Bone marrow (tissue), 2 donors: Measurements from ENCODE around the gene REEP5.
"Not testable (repeated sequence)": the region's sequence is repeated elsewhere in the genome, so short reads cannot be mapped to it uniquely, and the experiment has no call there.

Experiments used
- DNase-seq, 2 donors: peaks; one replicate each; lab custom pipeline; 2025; lab: John Stamatoyannopoulos, UW

REEP5 gene

DNA sequence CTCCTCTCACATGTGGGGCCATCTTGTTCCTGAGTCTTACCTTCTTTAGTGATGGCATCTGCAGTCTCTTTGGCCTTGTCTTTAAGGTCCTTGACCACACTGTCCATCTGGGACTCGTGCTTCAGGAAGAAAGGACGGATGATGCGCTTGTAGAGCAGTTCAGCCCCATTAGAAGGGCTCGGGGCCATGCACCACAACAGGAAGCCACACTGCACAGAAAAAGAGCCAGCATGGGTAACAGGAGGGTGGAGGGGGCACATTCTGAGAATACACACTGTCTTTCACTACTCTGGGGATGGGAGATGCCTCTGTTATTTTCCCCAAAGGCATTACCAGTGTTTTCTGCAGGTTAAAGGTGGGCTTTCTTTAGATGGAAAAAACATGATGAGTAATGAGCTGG lies 35.1 kb downstream of the REEP5 start:
- no peak for DNase-seq

DNA sequence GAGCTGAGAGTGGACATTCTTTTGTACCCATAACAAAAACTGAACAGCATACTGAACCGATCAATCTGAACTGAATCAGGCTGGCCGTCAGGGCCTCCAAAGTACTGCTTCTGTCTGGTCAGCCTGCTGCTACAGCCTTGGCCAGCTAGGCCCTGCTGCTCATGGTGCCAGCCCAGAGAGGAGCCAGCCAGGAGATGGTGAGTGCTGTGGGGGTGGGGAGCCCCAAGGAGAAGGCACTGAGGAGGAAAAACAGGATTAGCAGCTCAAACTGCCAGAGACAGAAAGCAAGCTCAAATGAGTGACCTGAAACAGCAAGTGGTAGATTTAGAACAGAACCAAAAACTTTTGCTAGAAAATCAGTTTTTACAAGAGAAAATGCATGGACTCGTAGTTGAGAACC lies 37.0 kb downstream of the REEP5 start:
- no peak for DNase-seq

DNA sequence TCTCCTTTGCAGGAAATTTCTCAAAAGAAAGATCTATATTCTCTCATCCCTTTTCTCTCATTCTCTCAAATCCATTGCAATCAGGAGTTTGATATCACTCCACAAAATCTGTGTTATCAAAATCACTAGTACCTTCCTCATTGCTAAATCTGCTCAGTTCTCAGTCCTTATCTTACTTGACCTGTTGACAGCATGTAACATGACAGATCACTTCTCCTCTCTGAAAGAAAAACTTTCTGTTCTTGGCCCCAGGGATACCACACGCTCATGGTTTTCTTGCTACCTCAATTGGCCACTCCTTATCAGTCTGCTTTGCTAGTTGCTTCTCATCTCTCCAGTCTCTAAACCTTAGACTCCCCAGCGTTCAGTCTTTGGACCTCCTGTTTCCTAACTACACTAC lies 38.8 kb downstream of the REEP5 start:
- DNase-seq = no peak

DNA sequence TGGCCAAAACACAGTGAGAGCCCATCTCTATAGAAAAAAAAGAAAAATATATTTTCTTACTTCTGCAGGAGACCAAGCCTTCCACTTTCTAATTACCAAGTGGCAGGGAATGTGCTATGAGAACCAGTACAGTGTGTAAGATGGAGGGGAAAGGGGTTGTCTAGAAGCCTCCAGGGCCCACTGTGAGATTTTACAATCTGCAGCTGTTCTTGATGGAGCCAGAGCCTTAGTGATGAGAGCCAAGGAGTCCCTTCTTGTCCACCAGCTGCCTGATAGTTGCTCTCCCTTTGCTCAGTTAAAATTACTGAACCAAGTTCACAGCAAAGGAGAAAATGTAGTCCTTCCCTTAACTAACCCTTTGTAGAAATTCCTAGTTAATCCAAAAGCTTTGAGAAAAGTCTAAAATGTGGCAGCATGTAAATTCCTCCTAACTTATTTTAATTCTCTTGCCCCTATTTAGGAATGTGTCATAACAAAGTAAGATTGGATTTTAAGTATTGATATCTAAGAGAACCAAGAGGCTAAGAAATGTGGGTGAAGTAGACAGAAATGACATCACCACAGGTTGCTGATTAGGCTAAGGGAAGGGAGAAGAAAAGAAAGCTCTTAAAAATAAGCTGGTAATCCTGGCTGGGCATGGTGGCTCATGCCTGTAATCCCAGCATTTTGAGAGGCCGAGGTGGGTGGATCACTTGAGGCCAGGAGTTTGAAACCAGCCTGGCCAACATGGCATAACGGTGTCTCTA lies 41.6 kb downstream of the REEP5 start:
- no peak for DNase-seq

DNA sequence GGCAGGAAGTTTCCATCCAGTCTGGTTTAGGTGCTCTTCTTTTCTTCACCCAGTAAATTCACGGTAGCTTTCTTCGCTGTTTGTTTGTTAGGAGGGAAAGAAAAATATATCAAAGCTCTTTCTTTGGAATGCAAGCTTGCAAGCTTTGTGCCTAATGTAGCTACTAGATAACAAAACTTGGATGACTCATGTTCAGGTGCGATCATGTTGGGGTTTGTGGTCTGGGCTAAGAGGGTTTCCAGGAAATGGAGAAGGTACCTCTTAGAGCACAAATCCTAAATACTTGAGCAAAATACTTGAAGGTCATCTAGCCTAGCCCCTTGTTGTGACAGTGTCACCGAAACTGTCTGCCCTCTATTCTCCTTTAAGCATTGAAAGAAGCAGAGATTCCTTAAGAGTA lies 43.3 kb downstream of the REEP5 start:
- no peak for DNase-seq

DNA sequence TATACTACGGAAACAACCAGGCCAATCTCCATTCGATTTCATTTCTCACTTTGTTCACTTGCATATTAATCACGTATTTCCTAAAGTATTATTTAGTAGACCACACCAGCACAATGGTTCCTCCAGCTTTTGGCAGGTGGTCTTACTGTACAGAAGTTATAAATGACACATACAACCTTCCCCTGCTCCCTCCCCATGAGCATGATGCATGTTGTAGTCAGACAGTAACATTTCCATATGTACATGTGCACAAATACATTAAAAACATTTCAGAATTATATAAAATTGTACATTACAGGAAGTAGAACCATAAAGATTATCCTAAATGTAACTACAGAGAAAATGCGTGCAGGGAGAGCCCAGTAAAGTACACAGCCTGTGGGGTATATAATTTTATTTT lies 43.9 kb downstream of the REEP5 start:
- DNase-seq = no peak

DNA sequence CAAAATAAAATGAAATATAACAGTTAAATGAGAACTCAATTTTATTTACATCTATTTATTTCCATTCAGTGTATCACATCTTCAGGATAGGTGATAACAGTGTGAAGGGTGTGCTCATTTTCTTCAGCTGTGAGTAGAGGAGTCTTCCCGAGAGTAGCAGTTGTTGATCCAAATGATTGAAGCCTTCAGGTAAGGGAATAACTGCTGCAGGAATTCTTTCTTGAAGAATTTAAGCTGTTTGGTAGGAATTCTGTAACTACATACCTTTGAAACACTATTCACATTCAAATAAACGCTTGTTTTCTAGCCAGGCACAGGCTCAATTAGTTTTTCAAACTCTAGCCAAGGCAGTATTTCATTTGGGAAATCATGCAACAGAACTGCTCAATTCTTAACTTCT lies 45.7 kb downstream of the REEP5 start:
- no peak for DNase-seq

DNA sequence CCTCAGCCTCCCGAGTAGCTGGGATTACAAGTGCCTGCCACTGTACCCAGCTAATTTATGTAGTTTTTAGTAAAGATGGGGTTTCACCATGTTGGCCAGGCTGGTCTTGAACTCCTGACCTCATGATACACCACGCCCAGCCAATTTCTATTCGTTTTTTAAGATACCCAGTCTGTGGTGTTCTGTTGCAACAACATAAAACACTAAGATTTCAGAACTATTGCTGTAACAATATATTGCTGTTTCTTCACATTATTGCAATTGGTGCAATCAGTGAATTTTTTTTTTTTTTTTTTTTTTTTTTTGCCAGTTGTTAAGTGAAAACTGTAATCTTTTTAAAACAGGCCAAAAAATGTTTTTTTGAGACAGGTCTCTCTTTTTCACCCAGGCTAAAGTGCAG lies 51.1 kb downstream of the REEP5 start:
- no peak for DNase-seq

DNA sequence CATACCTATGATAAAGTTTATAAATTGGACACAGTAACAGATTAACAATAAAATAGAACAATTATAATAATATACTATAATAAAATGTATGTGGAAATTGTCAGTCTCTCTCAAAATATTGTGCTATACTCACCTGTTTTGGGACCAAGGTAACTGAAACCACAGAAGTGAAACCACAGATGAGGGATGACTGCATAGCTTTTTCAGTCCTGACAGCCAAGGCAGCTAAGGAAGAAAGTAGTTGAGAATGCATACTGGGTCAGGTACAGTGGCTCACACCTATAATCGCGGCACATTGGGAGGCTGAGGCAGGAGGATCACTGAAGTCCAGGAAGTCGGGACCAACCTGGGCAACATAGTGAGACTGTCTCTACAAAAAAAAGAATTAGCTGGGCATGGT lies 52.1 kb downstream of the REEP5 start:
- no peak for DNase-seq

DNA sequence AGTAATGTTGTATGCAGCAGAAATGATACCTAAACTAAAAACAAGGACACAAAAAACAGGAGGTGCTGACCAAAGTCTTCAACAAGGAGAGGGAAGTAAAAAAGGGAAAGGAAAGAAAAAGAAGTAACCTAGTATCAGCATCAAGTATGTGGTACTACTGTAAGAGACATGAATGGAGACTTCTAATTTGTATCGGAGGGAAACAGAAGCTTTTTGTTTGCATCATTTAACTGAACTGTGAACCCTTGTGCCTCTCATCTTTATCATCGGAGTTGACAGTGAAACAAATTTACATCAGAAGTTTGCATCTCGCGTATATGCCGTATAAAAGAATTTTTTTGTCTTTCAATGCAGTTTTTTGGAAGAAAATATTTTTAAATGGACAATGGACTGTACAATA lies 54.6 kb downstream of the REEP5 start:
- DNase-seq = no peak

DNA sequence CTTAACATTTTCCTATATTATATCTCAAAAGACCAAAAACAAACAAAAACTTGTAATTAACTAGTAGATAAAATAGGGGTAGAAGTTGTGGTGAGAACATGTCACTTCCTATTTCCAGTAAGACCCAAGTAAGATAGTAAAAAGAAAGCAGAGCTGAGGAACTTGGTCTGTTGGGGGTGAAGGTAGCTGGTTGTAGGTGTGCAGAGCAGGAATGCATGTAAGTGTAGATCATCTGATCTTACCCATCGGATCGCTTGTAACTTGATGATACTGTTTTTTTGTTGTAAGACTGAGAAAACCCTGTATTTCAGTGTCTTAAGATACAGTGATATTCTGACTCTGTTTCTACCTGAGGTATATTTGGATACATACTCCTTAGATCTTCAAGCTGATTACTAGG lies 55.3 kb downstream of the REEP5 start:
- no peak for DNase-seq

DNA sequence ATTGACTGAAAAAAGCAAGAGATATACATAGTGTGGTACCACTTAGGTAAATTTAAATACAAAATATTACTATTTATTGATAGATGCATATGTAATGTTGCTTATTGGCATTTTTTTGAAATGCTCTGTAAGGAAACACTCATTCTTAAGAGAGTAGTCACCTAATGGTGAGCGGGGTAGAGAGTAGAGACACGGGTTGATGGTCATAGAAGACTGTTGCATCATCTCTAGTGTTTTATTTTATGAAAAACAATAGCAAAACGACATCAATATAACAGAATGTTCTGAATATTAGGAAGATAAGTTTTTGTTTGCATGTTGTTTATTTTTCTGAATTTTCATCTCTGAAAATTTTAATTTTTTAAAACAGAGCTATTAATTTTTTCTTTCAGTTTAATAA lies 56.9 kb downstream of the REEP5 start:
- no peak for DNase-seq

DNA sequence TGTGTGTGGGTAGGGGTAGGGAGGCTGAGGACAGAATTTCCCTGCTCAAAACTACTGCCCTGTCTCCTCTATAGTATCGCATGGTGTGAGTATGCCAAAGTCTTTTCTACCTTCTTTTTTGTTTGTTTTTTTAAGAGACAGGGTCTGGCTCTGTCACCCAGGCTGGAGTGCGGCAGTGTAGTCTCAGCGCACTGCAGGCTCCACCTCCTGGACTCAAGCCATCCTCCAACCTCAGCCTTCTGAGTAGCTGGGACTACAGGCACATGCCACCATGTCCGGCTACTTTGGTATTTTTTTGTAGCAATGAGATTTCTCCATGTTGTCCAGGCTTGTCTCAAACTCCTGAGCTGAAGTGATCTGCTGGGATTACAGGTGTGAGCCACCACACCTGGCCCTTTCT lies 58.5 kb downstream of the REEP5 start:
- no peak for DNase-seq

DNA sequence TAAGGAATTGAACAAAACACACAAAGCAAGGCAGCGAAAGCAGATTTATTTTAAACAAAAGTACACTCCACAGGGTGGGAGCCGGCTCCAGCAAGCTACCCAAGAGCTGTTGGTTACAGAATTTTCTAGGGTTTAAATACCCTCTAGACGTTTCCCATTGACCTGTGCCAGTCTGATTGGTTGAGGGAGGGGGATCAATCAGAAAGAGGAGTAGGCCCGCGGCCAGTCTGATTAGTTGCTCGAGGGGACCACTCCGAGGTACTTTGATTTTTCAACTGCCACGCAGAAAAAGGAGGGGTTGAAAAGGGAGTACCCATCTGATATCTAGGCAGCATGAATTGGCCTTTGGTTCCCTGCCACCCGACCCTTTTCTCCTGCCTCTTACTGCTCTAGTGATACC lies 59.9 kb downstream of the REEP5 start:
- no peak for DNase-seq

DNA sequence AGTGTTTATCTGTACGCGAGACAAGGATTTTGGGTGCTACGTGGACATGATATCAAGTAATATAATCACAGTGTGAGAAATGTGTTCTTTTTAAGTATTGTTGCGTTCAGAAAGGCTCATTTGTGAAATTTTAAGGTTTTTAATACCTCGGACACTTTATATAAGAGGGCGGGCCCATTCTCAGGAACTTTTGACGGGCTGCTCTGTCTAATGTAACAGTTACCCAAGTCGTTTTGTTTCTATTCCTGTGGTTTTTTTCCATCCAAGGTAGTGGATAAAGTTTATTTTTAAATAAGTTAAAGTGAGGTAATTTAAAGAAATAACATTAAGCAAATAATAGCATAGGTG lies 60.4 kb downstream of the REEP5 start:
- DNase-seq = no peak

DNA sequence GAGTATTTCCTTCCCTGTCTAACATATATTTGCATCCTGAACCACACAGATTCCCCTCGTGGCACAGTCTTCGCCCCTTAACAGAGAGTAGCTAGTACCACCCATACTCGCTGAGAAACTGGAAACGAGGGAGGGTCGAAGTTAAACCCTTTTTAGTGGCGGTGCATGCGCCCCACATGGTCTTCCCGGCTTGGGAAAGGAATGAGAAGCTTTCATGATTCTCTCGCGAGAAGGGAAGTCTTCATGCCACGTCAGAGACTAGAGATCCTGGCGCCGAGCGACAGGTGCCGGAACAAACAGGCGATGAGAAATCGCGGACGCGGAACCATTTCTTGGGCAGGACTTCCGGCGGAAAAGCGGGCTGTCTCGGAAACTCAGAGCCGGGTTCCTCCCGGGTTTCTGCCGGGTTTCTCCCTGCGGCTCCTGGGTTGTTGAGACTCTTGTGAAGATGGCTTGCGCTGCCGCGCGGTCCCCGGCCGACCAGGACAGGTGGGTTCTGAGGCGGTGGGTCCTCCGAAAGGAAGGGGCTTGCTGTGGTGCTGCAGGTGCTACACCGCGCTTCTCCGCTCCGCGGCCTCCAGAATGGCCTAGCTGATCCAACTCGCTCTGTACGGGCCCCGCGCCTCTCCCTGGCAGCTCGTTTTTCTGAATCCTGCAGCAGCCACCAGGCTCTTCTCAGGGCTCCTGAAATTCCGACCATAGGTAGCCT lies 60.9 kb downstream of the REEP5 start, which contains the start of gene SRP19:
Gene SRP19 (plus strand): TSS at position 359 of the 709 bp plus-strand sequence. CDS start 90 bp downstream, at position 449.
- DNase-seq = peak; percentile 76 to 94

DNA sequence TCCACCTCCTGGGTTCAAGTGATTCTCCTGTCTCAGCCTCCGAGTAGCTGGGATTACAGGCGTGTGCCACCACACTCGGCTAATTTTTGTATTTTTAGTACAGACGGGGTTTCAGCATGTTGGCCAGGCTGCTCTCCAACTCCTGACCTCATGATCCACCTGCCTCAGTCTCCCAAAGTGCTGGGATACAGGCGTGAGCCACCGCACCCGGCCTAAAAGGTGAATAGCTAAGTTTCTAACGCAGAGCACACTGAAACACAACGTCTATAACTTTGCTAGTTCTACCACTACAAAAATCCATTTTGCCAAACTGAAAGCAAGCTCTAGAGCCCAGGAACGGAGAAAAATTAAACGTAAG lies 61.5 kb downstream of the REEP5 start:
- not testable (repeated sequence) for DNase-seq

DNA sequence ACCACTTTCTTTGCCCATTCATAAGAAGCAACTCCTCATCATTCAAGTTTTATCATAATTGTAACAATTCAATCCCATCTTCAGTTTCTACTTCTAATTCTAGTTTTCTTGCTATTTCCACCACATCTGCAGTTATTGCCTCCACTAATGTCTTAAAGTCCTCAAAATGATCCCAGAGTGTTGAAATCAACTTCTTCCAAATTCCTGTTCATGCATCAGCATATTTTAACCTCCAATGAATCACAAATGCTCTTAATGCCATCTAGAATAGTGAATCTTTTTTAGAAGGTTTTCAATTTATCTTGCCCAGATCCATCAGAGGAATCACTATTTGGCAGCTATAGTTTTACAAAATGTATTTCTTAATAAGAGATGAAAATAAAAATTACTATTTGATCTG lies 64.2 kb downstream of the REEP5 start:
- DNase-seq = no peak

DNA sequence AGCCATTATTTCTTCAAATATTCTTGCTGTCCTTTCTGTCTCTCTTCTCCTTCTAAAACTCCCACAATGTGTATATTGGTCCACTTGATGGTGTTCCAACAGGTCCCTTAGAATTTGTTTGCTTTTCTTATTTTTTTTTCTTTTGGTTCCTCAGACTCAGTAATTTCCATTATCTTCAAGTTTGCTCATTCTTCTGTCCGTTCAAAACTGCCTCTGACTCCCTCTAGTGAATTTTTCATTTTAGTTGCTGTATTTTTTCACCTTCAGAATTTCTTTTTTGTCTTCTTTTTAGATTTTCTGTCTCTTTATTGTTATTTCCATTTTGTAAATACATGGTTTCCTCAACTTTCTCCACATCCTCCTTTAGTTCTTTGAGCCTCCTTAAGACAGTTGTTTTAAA lies 67.4 kb downstream of the REEP5 start:
- DNase-seq = no peak

DNA sequence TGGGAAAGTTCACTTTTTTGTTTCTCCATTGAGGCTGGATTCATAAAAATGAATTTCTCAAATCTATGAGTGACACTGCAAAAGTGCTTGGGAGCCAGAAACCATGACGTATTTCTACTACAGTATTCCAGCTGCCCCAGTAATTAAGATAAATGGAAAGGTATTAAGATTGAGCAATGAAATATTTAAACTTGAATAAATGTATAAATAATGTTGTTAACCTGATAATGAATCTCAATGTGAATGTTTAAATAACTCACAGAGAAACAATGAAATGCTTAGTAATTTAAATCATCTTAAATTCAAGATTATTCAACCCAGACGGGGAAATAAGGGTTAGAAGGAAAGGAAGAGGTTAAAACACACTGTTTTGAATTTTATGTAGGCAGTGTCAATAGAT lies 72.1 kb downstream of the REEP5 start:
- DNase-seq = no peak

DNA sequence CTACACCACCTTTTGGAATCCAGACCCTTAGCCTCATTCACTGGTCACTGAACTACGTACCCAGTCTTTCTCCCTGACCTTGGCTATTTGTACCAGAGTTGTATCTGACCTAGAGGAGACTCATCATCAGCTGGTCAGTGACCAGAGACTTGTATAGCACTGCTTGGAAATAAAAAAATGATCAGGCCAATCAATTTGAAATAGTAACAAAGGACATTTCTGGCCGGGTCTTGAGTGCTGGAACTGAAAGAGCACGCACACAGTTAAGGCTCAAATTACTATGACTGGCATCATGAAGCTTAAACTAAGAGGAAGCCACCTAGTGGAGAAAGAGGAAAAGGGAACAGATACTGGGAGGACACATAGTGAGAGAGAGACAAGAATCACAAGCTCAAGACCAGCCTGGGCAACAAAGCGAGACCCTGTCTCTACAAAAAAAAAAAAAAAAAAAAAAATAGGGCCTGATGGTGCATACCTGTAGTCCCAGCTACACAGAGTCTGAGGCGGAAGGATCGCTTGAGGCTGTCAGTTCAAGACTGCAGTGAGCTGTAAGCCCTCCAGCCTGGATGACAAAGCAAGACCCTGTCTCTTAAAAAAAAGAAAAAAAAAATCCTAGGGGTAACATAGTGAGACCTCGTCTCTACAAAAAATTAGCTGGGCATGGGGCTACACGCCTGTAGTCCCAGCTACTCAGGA lies 73.8 kb downstream of the REEP5 start:
- DNase-seq = peak in 1 of 2 donors; percentile 81

DNA sequence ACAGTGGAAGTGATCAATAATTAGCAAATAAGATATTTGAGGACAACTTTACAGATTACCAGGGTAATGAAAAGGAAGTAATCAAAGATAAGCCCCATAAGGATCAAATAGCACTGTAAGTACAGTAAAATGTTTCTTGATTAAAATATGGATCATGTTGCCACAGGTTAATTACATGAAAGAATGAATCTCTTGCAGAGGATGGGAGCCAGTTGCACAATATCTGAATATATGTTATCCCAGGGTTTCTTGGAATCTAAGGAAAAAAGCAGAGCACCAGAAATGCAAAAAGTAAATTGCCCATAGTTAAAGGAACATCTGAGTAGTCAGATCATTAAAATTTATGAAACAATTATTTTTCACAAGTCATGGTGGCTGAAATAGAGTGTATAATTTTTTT lies 74.7 kb downstream of the REEP5 start:
- no peak for DNase-seq

DNA sequence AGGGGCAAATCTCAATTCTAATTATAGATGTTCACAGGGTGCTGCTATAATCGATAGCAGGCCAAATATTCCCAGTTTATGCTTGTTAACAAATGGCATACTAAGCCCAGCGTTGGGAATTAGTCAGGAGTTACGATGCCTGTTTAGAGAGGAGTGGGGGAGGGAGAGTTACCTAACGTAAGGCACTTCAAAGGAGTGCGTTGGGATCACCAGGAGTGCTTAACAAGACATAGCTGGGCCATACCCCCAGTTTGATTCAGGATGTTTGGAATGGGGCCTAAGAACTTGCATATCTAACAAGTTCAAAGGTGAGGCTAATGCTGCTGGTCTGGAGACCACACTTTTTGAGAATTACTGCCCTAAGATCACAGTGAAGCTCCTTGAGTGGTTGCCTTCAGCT lies 75.5 kb downstream of the REEP5 start:
- no peak for DNase-seq
